K562 (cell line): ENCODE data around the gene PSORS1C1. TPM values are rescaled to one million over a fixed set of nuclear protein-coding genes. Genes with fewer than 3 reads are reported as not detected.
A peak's percentile ranks its signal among the peaks of the same experiment; 100 is the strongest.

Experiments used
- ARID4B ChIP-seq: sonication (generic); formaldehyde crosslinking; IDR thresholded peaks from 2 replicates; pipeline ENCODE4 v1.8.0; 2022; ENCODE audit warnings: mild to moderate bottlenecking, missing genetic modification reagents
- ERF ChIP-seq: fragments of 450-650 bp; formaldehyde crosslinking; IDR thresholded peaks from 2 replicates; pipeline ENCODE4 v1.4.0; 2020; ENCODE audit warnings: mild to moderate bottlenecking, mixed read lengths
- ETV5 ChIP-seq: sonication (generic); formaldehyde crosslinking; IDR thresholded peaks from 2 replicates; pipeline ENCODE4 v1.4.0; 2020; ENCODE audit warnings: low read depth, mild to moderate bottlenecking, missing genetic modification reagents
- FUS ChIP-seq: fragments of 200-400 bp; formaldehyde crosslinking; optimal IDR thresholded peaks from 2 replicates; pipeline ENCODE3; 2017; ENCODE audit warnings: low read depth, low read length
- MAFK ChIP-seq: IDR thresholded peaks from 2 replicates; pipeline ENCODE4 v1.6.1; 2011; ENCODE audit warnings: low read length, improper control_type of control experiment
- NFIX ChIP-seq: fragments of 250-450 bp; sonication (Bioruptor Pico); IDR thresholded peaks from 2 replicates; pipeline ENCODE4 v1.4.0; 2020; ENCODE audit warnings: low read depth, mild to moderate bottlenecking, moderate library complexity
- NR2C1 ChIP-seq, 2 experiments: fragments of 450-650 bp; IDR thresholded peaks; 2 replicates each; pipeline ENCODE4 v1.6.1; 2017; ENCODE audit warnings: mild to moderate bottlenecking in 2 of 2, antibody characterized with exemption in 1 of 2, inconsistent platforms in 1 of 2, missing compliant biosample characterization in 1 of 2, missing genetic modification characterization in 1 of 2
- OTX1 ChIP-seq: fragments of 450-650 bp; formaldehyde crosslinking; IDR thresholded peaks from 2 replicates; pipeline ENCODE4 v1.4.0; 2022; ENCODE audit warnings: mild to moderate bottlenecking
- POU5F1 ChIP-seq: fragments of 150-350 bp; IDR thresholded peaks from 2 replicates; pipeline ENCODE4 v1.6.1; 2014; ENCODE audit warnings: borderline replicate concordance, low read length, low read depth, mild to moderate bottlenecking; ENCODE audit not compliant: partially characterized antibody
- RB1 ChIP-seq: fragments of 450-650 bp; IDR thresholded peaks from 2 replicates; pipeline ENCODE4 v1.6.1; 2017; ENCODE audit warnings: low read depth, mild to moderate bottlenecking
- RBFOX2 ChIP-seq: fragments of 200-400 bp; formaldehyde crosslinking; IDR thresholded peaks from 2 replicates; pipeline ENCODE4 v1.6.1; 2017; ENCODE audit warnings: low read depth, mild to moderate bottlenecking, low read length, moderate library complexity
- RBM39 ChIP-seq: fragments of 200-400 bp; formaldehyde crosslinking; optimal IDR thresholded peaks from 2 replicates; pipeline ENCODE3; 2018; ENCODE audit warnings: low read depth, low read length
- SMARCE1 ChIP-seq: fragments of 450-650 bp; IDR thresholded peaks from 2 replicates; pipeline ENCODE4 v1.7.1; 2016; ENCODE audit warnings: mild to moderate bottlenecking
- SP1 ChIP-seq: sonication (generic); formaldehyde crosslinking; IDR thresholded peaks from 2 replicates; pipeline ENCODE4 v1.8.1; 2022; ENCODE audit warnings: mild to moderate bottlenecking, missing genetic modification reagents
- ZNF24 ChIP-seq: fragments of 450-650 bp; IDR thresholded peaks from 2 replicates; pipeline ENCODE4 v1.6.1; 2016
- ZNF324 ChIP-seq: fragments of 250-450 bp; sonication (Bioruptor Pico); IDR thresholded peaks from 2 replicates; pipeline ENCODE4 v1.4.0; 2020; ENCODE audit warnings: mild to moderate bottlenecking
- ZNF57 ChIP-seq: fragments of 450-650 bp; formaldehyde crosslinking; IDR thresholded peaks from 2 replicates; pipeline ENCODE4 v1.4.0; 2020; ENCODE audit warnings: mild to moderate bottlenecking, moderate library complexity
- ZNF589 ChIP-seq: fragments of 200-800 bp; sonication (Bioruptor generic); IDR thresholded peaks from 2 replicates; pipeline ENCODE4 v1.6.1; 2016; ENCODE audit warnings: low read depth, missing genetic modification characterization, missing compliant biosample characterization
- polyA plus RNA-seq, 8 experiments: library from polyadenylated mRNA; depleted of rRNA in 4 of 8; stranded (reverse) in 5 of 8; unstranded in 3 of 8; fragments of >200 nt; fragmentation: Nextera tagmentation in 2 of 8; fragmentation: Illumina TruSeq in 1 of 8; extraction: Ambion mirVana in 2 of 8; extraction: Trizol in 1 of 8; gene quantifications; 2 replicates each; pipeline versions ENCODE4 v1.2.1 to v1.2.3, GENCODE V29; 2011 to 2014; ENCODE audit warnings: inconsistent platforms in 1 of 8, missing spikeins in 1 of 8
- total RNA-seq, 7 experiments: library from RNA; depleted of rRNA in 6 of 7; stranded (reverse); fragments of >200 nt in 6 of 7; fragmentation: Illumina TruSeq in 2 of 7; extraction: Trizol in 2 of 7; gene quantifications; 2 replicates each; pipeline versions ENCODE4 v1.2.1 to v1.2.3, GENCODE V29; 2011 to 2021; ENCODE audit warnings: low replicate concordance in 1 of 7
- TF ChIP-seq, protein P1 (sequence below): fragments of 250-450 bp; sonication (Bioruptor Pico); IDR thresholded peaks from 2 replicates; pipeline ENCODE4 v1.4.0; 2020; ENCODE audit warnings: borderline replicate concordance
- TF ChIP-seq, protein P2 (sequence below): fragments of 450-650 bp; conservative IDR thresholded peaks from 2 replicates; pipeline ENCODE4 v1.6.1; 2016; ENCODE audit warnings: missing genetic modification characterization, low read depth, mild to moderate bottlenecking, control low read depth, missing compliant biosample characterization

The PSORS1C1 gene
- total and polyA plus RNA-seq, 9 of the 15 experiments (the other 6 are each of a cell fraction or from before 2014, with no cell fraction given), result 0.11 TPM; not detected in 8

GRCh38 chr6:31083742-31084354 is 30.8 kb upstream of the PSORS1C1 start (continued):
- no peak for TF ChIP-seq ARID4B (CRISPR knock-in tag)
- TF ChIP-seq ZNF324 (CRISPR knock-in tag), result no peak
- TF ChIP-seq RBM39, result no peak
- 0 out of 2 replicates have a peak, but pooled peaks have one; percentile 18 for TF ChIP-seq RBFOX2
- peak; percentile 27; the same call in 1 of the 2 replicates for TF ChIP-seq MAFK
- 0 out of 2 replicates have a peak, but pooled peaks have one; percentile 33 for TF ChIP-seq SP1 (CRISPR knock-in tag)
- TF ChIP-seq NR2C1 (IDR thresholded peaks at IDR 0.05), result no peak; the same call in 1 of the 2 replicates
- no peak for TF ChIP-seq NR2C1 (tag; IDR thresholded peaks at IDR 0.05)
- no peak for TF ChIP-seq FUS
- TF ChIP-seq, protein P1, sequence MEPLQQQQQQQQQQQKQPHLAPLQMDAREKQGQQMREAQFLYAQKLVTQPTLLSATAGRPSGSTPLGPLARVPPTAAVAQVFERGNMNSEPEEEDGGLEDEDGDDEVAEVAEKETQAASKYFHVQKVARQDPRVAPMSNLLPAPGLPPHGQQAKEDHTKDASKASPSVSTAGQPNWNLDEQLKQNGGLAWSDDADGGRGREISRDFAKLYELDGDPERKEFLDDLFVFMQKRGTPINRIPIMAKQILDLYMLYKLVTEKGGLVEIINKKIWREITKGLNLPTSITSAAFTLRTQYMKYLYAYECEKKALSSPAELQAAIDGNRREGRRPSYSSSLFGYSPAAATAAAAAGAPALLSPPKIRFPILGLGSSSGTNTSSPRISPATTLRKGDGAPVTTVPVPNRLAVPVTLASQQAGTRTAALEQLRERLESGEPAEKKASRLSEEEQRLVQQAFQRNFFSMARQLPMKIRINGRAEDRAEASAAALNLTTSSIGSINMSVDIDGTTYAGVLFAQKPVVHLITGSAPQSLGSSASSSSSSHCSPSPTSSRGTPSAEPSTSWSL (CRISPR knock-in tag), result no peak
- no peak for TF ChIP-seq NFIX (CRISPR knock-in tag)
- 0 out of 2 replicates have a peak, but pooled peaks have one; percentile 15 for TF ChIP-seq ZNF24
- no peak for TF ChIP-seq ERF (CRISPR knock-in tag)
- no peak for TF ChIP-seq ZNF57 (CRISPR knock-in tag)
- TF ChIP-seq, protein P2, sequence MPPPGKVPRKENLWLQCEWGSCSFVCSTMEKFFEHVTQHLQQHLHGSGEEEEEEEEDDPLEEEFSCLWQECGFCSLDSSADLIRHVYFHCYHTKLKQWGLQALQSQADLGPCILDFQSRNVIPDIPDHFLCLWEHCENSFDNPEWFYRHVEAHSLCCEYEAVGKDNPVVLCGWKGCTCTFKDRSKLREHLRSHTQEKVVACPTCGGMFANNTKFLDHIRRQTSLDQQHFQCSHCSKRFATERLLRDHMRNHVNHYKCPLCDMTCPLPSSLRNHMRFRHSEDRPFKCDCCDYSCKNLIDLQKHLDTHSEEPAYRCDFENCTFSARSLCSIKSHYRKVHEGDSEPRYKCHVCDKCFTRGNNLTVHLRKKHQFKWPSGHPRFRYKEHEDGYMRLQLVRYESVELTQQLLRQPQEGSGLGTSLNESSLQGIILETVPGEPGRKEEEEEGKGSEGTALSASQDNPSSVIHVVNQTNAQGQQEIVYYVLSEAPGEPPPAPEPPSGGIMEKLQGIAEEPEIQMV, result no peak
- TF ChIP-seq RB1, result peak; percentile 41; the same call in 1 of the 2 replicates
- TF ChIP-seq ETV5 (CRISPR knock-in tag), result 0 out of 2 replicates have a peak, but pooled peaks have one; percentile 45
- TF ChIP-seq ZNF589 (CRISPR knock-in tag), result no peak
- TF ChIP-seq POU5F1, result no peak
- peak; percentile 33; the same call in 1 of the 2 replicates for TF ChIP-seq SMARCE1
- TF ChIP-seq OTX1 (CRISPR knock-in tag), result no peak
